Measurements from ENCODE around the gene GPR156.
A peak's percentile ranks its signal among the peaks of the same experiment; 100 is the strongest.

Gene GPR156

DNA sequence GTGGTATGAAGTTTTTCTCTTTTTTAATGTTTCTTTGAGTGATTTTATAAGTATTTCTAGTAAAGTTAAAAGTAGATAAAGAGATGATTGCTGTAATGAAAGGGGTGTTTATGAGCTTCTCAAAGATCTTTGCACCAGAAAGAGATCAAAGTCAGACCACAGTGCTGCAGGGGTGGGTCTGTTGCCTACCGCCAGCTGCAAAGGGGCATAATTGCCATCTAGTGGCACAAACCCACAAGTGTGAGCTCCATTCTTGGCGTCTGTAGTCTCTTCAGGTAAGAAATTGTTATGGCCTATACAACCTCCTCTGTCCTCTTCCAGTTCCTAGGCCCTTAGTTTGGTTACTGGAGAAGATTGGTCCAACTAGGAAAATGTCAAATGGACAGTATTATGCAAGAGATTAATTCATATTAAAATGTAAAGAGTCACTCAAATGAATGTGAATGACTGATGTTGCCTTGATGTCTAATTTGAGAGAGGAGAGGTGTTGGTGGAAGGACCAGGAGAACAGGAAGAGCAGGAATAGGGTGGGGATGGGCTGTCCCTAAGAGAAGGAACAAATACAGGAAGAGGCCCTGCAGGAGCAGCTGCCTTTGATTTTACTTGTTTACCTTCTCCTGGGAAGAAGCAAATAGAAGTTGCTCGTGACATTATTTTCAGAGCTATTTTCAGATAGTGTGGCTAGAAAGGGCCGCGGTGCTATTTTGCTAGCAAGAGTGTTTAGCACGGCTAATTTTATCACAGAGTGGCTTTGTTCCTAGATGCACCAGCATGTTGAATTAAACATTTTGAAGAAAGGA, 137.8 kb downstream of the GPR156 start:
- TF ChIP-seq RAD21 (IDR thresholded peaks at IDR 0.05; ENCODE audit: low read depth) (peak; percentile 56; the same call in 1 of the 2 replicates), TCF12 (IDR thresholded peaks at IDR 0.05; ENCODE audit: low read depth) (0 out of 2 replicates have a peak, but pooled peaks have one; percentile 39), CEBPB (IDR thresholded peaks at IDR 0.05) (no peak)
- TF ChIP-seq, protein P1, sequence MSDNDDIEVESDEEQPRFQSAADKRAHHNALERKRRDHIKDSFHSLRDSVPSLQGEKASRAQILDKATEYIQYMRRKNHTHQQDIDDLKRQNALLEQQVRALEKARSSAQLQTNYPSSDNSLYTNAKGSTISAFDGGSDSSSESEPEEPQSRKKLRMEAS (IDR thresholded peaks at IDR 0.05) = peak; percentile 43; the same call in 1 of the 2 replicates

DNA sequence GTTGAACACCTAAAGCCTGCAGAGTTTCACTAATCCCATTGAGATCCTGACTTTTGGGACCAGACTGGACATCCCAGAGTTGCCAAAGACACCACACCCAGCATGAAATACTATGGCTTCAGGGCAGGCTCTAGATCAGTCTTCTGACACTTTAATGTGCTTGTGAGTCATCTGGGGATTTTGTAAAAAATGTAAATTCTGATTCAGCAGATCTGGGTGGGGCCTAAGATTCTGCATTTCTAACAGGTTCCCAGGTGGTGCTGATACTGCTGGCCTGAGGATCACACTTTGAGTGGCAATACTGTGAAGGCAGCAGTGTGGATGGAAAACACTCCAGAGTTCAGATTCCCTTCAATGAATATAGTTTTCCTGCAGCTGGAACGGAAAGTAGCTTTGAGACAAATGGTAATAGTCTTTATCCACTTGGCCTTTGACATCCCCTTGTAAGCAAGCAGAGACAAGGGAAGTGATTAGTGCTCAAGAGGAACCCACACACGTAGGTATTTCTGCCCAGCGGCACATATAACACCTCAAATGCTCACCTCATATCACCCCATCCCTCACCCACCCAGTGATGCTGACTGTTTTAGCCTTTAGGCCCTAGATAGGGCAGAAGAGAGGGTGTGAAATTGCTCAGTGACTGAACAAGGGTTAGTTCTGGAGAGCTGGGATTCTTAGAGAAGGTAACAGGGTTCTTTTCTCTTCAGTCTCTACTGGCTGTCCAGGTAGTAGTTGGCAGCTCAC, 139.3 kb downstream of the GPR156 start:
- TF ChIP-seq TEAD4 (IDR thresholded peaks at IDR 0.05) (peak; percentile 27; the same call in 1 of the 2 replicates), ZBTB7A (IDR thresholded peaks at IDR 0.05; ENCODE audit: low read depth) (no peak), RAD21 (IDR thresholded peaks at IDR 0.05; ENCODE audit: low read depth) (no peak), CEBPB (IDR thresholded peaks at IDR 0.05) (peak; percentile 25; the same call in 1 of the 2 replicates), EGR1 (IDR thresholded peaks at IDR 0.05) (no peak), YY1 (IDR thresholded peaks at IDR 0.05; ENCODE audit: low read depth) (no peak), EP300 (IDR thresholded peaks at IDR 0.05; ENCODE audit: borderline replicate concordance) (no peak)
- TF ChIP-seq, protein P1 (IDR thresholded peaks at IDR 0.05) = no peak; the same call in 1 of the 2 replicates
- TF ChIP-seq, protein P2, sequence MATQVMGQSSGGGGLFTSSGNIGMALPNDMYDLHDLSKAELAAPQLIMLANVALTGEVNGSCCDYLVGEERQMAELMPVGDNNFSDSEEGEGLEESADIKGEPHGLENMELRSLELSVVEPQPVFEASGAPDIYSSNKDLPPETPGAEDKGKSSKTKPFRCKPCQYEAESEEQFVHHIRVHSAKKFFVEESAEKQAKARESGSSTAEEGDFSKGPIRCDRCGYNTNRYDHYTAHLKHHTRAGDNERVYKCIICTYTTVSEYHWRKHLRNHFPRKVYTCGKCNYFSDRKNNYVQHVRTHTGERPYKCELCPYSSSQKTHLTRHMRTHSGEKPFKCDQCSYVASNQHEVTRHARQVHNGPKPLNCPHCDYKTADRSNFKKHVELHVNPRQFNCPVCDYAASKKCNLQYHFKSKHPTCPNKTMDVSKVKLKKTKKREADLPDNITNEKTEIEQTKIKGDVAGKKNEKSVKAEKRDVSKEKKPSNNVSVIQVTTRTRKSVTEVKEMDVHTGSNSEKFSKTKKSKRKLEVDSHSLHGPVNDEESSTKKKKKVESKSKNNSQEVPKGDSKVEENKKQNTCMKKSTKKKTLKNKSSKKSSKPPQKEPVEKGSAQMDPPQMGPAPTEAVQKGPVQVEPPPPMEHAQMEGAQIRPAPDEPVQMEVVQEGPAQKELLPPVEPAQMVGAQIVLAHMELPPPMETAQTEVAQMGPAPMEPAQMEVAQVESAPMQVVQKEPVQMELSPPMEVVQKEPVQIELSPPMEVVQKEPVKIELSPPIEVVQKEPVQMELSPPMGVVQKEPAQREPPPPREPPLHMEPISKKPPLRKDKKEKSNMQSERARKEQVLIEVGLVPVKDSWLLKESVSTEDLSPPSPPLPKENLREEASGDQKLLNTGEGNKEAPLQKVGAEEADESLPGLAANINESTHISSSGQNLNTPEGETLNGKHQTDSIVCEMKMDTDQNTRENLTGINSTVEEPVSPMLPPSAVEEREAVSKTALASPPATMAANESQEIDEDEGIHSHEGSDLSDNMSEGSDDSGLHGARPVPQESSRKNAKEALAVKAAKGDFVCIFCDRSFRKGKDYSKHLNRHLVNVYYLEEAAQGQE (IDR thresholded peaks at IDR 0.05; ENCODE audit: low read depth) = no peak
- TF ChIP-seq, protein P3, sequence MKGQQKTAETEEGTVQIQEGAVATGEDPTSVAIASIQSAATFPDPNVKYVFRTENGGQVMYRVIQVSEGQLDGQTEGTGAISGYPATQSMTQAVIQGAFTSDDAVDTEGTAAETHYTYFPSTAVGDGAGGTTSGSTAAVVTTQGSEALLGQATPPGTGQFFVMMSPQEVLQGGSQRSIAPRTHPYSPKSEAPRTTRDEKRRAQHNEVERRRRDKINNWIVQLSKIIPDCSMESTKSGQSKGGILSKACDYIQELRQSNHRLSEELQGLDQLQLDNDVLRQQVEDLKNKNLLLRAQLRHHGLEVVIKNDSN (IDR thresholded peaks at IDR 0.05) = no peak

DNA sequence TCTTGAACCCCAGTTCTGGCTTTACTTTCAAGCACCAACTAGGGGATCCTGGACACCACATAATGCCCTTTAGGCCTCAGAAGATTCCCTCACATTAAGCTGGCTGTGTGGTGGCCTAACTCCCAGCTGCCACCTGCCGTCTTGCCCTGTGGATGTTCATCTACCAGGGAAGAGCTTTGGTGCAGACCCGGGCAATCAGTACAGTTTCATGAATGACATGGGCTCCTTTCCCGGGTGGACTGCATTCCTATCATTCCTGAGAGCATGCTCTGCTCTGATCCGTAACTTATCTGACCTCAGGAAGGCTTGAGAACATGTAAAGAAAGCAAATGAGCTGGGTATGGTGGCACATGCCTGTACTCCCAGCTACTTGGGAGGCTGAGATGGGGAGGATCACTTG, 140.8 kb downstream of the GPR156 start:
- TF ChIP-seq TCF12 (IDR thresholded peaks at IDR 0.05; ENCODE audit: low read depth) = 0 out of 2 replicates have a peak, but pooled peaks have one; percentile 16
- no peak for TF ChIP-seq EGR1 (IDR thresholded peaks at IDR 0.05)
- TF ChIP-seq NFIC (IDR thresholded peaks at IDR 0.05) = no peak
- TF ChIP-seq TEAD4 (IDR thresholded peaks at IDR 0.05) = peak; percentile 95
- TF ChIP-seq RAD21 (IDR thresholded peaks at IDR 0.05; ENCODE audit: low read depth) = peak; percentile 44
- TF ChIP-seq, protein P3 (IDR thresholded peaks at IDR 0.05) = no peak
- TF ChIP-seq, protein P1 (IDR thresholded peaks at IDR 0.05) = peak; percentile 71

- TF ChIP-seq RAD21 (IDR thresholded peaks at IDR 0.05; ENCODE audit: low read depth) (no peak), ZBTB7A (IDR thresholded peaks at IDR 0.05; ENCODE audit: low read depth) (no peak), CREB1 (IDR thresholded peaks at IDR 0.05; ENCODE audit: low read depth) (no peak), FOXM1 (IDR thresholded peaks at IDR 0.05; ENCODE audit: borderline replicate concordance, low read depth) (no peak)
- TF ChIP-seq, protein P3 (IDR thresholded peaks at IDR 0.05) = no peak
These were observed 141.3 kb downstream of the GPR156 start for GRCh38 chr3:120143676-120144075.

GRCh38 chr3:120142236-120142635, 142.8 kb downstream of the GPR156 start:
- TF ChIP-seq CEBPB (IDR thresholded peaks at IDR 0.05) (peak; percentile 41; the same call in 1 of the 2 replicates), TEAD4 (IDR thresholded peaks at IDR 0.05) (no peak), TAF1 (IDR thresholded peaks at IDR 0.05; ENCODE audit: low read depth) (no peak)

GRCh38 chr3:120140098-120140742, 144.8 kb downstream of the GPR156 start:
- TF ChIP-seq, protein P3 (IDR thresholded peaks at IDR 0.05) = no peak
- TF ChIP-seq EP300 (IDR thresholded peaks at IDR 0.05; ENCODE audit: borderline replicate concordance) = no peak
- TF ChIP-seq TEAD4 (IDR thresholded peaks at IDR 0.05) = no peak
- TF ChIP-seq NFIC (IDR thresholded peaks at IDR 0.05) = no peak
- no peak for TF ChIP-seq ZBTB7A (IDR thresholded peaks at IDR 0.05; ENCODE audit: low read depth)
- TF ChIP-seq TAF1 (IDR thresholded peaks at IDR 0.05; ENCODE audit: low read depth) = no peak
- TF ChIP-seq RAD21 (IDR thresholded peaks at IDR 0.05; ENCODE audit: low read depth) = no peak
- no peak for TF ChIP-seq CREB1 (IDR thresholded peaks at IDR 0.05; ENCODE audit: low read depth)
- TF ChIP-seq TCF12 (IDR thresholded peaks at IDR 0.05; ENCODE audit: low read depth) = no peak
- TF ChIP-seq, protein P1 (IDR thresholded peaks at IDR 0.05) = no peak
- TF ChIP-seq, protein P2 (IDR thresholded peaks at IDR 0.05; ENCODE audit: low read depth) = no peak
- TF ChIP-seq FOXM1 (IDR thresholded peaks at IDR 0.05; ENCODE audit: borderline replicate concordance, low read depth) = no peak
- no peak for TF ChIP-seq YY1 (IDR thresholded peaks at IDR 0.05; ENCODE audit: low read depth)
- TF ChIP-seq EGR1 (IDR thresholded peaks at IDR 0.05) = no peak
- TF ChIP-seq CEBPB (IDR thresholded peaks at IDR 0.05) = no peak
